ENCODE results near the gene WWOX.

WWOX gene

GRCh38 chr16:78277321-78278055 is 178.0 kb downstream of the WWOX start:
- DNase-seq = no peak

GRCh38 chr16:78278056-78278450 is 178.6 kb downstream of the WWOX start:
- no peak for DNase-seq

DNA sequence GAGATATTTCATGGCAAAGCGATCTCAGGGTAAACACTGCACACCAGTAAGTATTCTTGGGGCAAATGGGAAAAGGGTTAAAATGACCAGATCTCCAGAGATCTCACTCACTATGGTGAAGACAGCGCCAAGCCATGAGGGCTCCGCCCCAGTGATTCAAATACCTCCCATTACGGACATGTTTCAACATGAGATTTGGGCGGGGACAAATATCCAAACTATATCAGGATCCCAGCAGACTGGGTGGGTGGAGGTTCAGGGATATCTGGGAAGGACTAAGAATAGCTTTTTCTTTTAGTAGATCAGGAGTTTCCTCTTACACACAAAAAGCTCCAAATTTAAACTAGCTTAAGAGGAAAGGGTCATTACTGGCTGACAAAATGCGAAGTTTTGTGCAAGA is 181.7 kb downstream of the WWOX start:
- no peak for DNase-seq

- no peak for DNase-seq
Observed at GRCh38 chr16:78283548-78284251, 184.2 kb downstream of the WWOX start.

DNA sequence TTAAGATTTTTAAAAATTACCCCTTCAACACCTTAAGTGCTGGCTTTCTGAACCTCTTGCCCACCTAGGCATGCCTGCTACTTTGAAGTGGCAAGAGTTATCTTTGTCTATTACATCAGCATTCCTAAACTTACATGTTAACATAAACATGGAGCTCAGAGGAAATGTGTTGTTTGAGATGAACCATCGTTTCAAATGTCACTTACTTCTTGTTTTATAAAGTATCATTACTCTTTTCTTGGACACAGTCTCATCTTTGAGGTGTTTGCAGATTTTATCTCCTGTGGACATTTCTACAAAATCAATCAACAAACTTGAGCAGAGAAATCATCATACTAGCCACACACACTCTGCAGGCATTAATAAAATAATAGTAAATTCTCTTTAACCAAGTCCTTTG is 184.9 kb downstream of the WWOX start:
- DNase-seq = no peak

GRCh38 chr16:78284957-78285434 is 185.5 kb downstream of the WWOX start:
- no peak for DNase-seq

- DNase-seq = no peak
Observed at GRCh38 chr16:78285437-78285922, 186.0 kb downstream of the WWOX start.

GRCh38 chr16:78286065-78286464 is 186.6 kb downstream of the WWOX start:
- DNase-seq = no peak

- no peak for DNase-seq
Observed at GRCh38 chr16:78288888-78289287, 189.4 kb downstream of the WWOX start.

- DNase-seq = no peak
Observed at GRCh38 chr16:78289373-78289772, 189.9 kb downstream of the WWOX start.

DNA sequence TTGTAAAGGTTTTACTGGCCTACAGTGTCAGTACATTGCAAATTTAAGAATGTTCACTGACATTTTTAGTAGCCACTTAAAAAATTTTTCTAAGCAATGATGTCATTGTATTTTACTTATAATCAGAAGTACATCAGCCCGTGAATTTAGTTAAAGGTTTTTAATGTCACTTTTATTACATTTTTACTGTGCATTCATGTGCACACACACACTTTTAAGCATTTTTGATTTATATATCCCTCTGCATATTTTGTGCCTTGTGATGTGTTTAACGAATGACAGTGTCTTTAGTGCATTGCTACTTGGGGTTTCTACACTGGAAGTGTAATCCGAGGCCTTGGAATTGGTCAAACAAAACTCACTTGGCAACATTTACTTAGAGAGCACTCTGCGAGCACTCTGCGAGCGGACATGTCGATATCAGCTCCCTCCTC is 190.4 kb downstream of the WWOX start:
- no peak for DNase-seq

- DNase-seq = no peak
Observed at GRCh38 chr16:78290395-78290794, 190.9 kb downstream of the WWOX start.

- DNase-seq = no peak
Observed at GRCh38 chr16:78290872-78291591, 191.6 kb downstream of the WWOX start.

DNA sequence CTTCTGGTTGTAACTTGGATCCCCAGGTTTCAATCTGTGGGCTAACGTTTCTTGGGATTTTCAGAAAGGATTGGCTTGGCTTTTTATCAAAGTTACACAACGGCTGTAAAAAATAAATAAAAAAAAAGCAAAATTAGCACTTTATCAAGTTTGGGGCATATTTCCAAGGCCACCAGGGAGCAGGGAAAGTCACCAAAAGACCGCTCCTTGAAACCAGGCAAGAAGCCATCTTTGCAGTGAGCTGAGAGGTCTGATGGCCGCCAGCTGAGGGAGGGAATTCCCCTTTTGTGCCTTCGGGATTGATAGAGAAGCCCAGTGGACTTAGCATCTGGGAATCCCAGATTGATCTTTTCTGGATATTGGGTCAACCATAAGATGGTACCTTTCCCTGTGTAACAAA is 192.2 kb downstream of the WWOX start:
- DNase-seq = no peak

DNA sequence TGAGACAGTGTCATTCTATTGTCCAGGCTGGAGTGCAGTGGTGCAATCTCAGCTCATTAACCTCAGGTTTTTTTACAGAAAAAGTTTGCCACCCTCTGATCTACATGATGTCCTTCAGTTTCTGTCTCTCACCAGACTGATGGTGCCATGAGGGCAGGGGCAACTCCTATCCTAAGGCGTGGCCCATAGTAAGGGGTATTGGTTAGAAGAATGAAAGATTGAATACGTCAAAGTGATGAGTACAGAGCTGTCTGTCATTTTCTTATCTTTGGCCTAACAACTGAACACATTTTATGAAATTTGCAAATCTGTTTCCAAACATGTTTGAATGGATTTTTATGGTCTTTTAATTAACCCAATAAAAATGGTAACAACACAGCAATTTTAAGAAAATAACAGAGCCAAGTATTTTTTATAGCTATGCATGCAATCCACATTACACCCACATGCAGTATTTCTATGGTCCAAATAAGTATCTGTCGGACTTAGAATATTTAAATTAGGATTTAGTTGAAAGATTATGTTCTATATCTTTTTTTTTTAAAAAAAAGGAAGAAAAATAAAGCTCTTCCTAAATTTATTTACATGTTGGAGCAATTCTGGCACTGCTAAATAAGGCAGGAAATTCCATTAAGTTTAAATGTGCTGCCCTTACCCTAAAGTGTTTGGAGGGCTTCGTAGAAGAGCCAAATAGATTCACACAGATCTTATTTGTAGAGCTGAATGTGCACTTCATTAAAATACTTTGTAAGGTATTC is 192.8 kb downstream of the WWOX start:
- no peak for DNase-seq

DNA sequence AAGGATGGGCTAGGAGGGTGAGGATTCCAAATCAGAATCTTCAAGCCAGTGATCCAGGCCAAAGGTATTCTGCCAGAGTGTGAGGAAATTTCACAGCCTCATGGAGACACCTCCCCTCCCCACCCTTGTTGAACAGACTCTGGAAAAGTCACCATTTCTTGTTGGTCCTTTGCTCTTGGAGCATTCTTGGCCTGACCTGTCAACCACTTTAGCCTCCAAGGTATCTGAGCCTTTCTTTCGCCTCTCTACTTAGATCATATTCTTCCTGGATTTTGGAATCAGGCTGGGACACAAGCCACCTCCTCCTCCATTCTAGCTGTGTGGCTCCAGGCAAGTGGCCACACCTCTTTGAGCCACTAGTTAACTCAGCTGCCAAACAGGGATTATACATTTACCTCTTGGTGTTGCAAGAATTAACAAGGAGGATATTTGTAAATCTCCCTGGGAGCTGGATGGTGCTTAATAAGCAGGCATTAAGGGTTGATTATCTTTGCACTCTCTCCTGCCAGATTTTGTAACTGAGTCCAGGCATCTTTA is 193.5 kb downstream of the WWOX start:
- no peak for DNase-seq

- DNase-seq = no peak
Observed at GRCh38 chr16:78294538-78295225, 195.2 kb downstream of the WWOX start.

GRCh38 chr16:78297066-78297666 is 197.7 kb downstream of the WWOX start:
- no peak for DNase-seq

GRCh38 chr16:78298986-78299385 is 199.5 kb downstream of the WWOX start:
- DNase-seq = no peak

DNA sequence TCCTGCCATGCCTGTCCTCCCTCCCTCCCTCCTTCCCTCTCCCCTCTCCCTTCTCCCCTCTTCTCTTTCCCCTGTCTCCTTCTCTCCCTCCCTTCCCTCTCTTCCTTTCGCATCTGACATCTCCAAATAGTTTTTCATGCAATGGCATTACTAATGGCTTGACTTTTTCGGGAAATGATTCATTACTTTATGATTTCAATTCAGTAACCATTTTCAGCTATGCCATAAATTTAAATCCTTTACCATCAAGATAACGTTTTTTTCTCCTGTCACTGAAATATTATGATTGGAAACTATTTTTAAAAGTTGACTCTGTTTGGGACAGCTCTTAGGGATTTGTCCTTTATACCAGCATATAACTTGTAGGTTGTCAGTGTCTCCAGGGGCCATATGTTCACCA is 201.0 kb downstream of the WWOX start:
- DNase-seq = no peak

DNA sequence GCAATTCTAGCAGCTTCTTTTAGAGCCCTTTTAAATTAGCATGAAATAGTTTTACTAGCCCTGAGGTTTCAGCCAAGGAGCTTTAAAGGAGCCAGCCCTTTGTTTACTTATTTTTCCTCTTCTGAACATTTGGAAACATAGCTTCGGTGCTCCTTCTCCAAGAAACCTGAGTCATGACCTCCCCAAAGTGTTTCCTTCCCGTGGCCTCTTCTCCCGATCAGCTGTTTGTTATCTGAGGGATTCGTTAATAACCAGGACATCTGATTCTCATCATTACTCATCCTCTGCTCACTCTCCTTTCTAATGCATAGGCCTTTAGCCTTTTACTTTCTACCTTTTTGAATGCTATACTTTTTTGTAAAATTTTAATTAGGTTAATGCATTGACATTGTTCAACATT is 204.5 kb downstream of the WWOX start:
- DNase-seq = no peak

DNA sequence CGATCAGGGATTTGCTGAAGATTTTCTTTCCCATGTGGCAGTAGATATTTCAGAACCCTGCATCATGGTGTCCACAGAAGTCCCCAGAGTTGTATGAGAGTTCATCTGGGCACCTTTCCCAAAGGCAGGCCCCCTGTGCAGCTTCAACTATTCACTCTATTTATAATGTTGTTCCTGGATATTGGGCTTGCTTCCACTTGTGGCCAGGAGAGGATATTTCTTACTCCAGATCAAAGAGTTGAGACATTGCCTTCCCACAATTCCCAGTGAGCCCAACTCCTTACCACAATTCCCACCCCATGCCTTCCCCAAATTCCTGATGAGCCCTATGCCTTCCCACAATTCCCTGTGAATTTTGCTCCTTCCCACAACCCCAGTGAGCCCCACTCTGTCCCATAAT is 206.9 kb downstream of the WWOX start:
- DNase-seq = no peak
